HEK293 (cell line): ENCODE results near the gene RNF31.
A peak's percentile ranks its signal among the peaks of the same experiment; 100 is the strongest.

ENCODE experiments used
- CTCF ChIA-PET: fragments of 350-600 bp; formaldehyde crosslinking; extraction: SDS; loops from one replicate; lab custom pipeline; 2021; ENCODE audit warnings: antibody characterized with exemption; lab: Yijun Ruan, JAX
- POLR2A ChIA-PET: fragments of 300-600 bp; formaldehyde crosslinking; extraction: SDS; loops from one replicate; lab custom pipeline; 2020; ENCODE audit warnings: antibody characterized with exemption, inconsistent platforms; lab: Yijun Ruan, JAX
- H3K27ac ChIP-seq: fragments of 200-500 bp; sonication (Bioruptor generic); 2 replicates; pipeline ENCODE4 v1.5.1; 2014; ENCODE audit warnings: low read depth, low read length, control low read depth, inconsistent platforms; ENCODE audit errors: extremely low read depth
- H3K36me3 ChIP-seq, 2 experiments: fragments of 200-500 bp in 1 of 2; sonication (Bioruptor generic) in 1 of 2; 1 replicate in 1 of 2; 2 replicates in 1 of 2; pipeline ENCODE4 v1.5.1; 2014 to 2017; ENCODE audit warnings: inconsistent platforms in 2 of 2, low read length in 2 of 2; ENCODE audit not compliant: control insufficient read depth in 2 of 2, insufficient read depth in 1 of 2
- H3K4me1 ChIP-seq: fragments of 200-500 bp; sonication (Bioruptor generic); 2 replicates; pipeline ENCODE4 v1.5.1; 2014; ENCODE audit warnings: mild to moderate bottlenecking, low read length, inconsistent platforms; ENCODE audit not compliant: control insufficient read depth, insufficient read depth
- H3K4me3 ChIP-seq: 2 replicates; pipeline ENCODE4 v1.5.1; 2011; ENCODE audit warnings: low read depth, mild to moderate bottlenecking, control low read depth, low read length, moderate library complexity
- H3K9me3 ChIP-seq: fragments of 200-500 bp; sonication (Bioruptor generic); 2 replicates; pipeline ENCODE4 v1.5.1; 2014; ENCODE audit warnings: low read depth, low read length, inconsistent platforms; ENCODE audit not compliant: control insufficient read depth, insufficient read depth
- BCL6B ChIP-seq: fragments of 450-650 bp; formaldehyde crosslinking; IDR thresholded peaks from 2 replicates; pipeline ENCODE4 v1.5.1; 2017; ENCODE audit warnings: missing biosample characterization, missing genetic modification characterization
- KLF1 ChIP-seq: fragments of 450-650 bp; formaldehyde crosslinking; IDR thresholded peaks from 2 replicates; pipeline ENCODE4 v1.5.1; 2016; ENCODE audit warnings: missing biosample characterization, missing genetic modification characterization
- PRDM10 ChIP-seq: fragments of 450-650 bp; formaldehyde crosslinking; IDR thresholded peaks from 2 replicates; pipeline ENCODE4 v1.5.1; 2016; ENCODE audit warnings: missing biosample characterization, missing genetic modification characterization
- RBAK ChIP-seq: fragments of 450-650 bp; formaldehyde crosslinking; IDR thresholded peaks from 2 replicates; pipeline ENCODE4 v1.5.1; 2016; ENCODE audit warnings: missing biosample characterization, missing genetic modification characterization
- ZNF133 ChIP-seq: fragments of 450-650 bp; formaldehyde crosslinking; IDR thresholded peaks from 2 replicates; pipeline ENCODE4 v1.5.1; 2016; ENCODE audit warnings: missing biosample characterization, missing genetic modification characterization
- ZNF140 ChIP-seq: fragments of 450-650 bp; formaldehyde crosslinking; IDR thresholded peaks from 2 replicates; pipeline ENCODE4 v1.5.1; 2016; ENCODE audit warnings: missing biosample characterization, missing genetic modification characterization
- ZNF146 ChIP-seq: fragments of 450-650 bp; formaldehyde crosslinking; IDR thresholded peaks from 2 replicates; pipeline ENCODE4 v1.5.1; 2016; ENCODE audit warnings: missing biosample characterization, missing genetic modification characterization
- ZNF341 ChIP-seq: fragments of 450-650 bp; formaldehyde crosslinking; IDR thresholded peaks from 2 replicates; pipeline ENCODE4; 2016; ENCODE audit warnings: low read depth, missing biosample characterization, missing genetic modification characterization
- ZNF350 ChIP-seq: fragments of 450-650 bp; formaldehyde crosslinking; IDR thresholded peaks from 2 replicates; pipeline ENCODE4 v1.5.0; 2017; ENCODE audit warnings: missing biosample characterization, mild to moderate bottlenecking, missing genetic modification characterization
- ZNF449 ChIP-seq: fragments of 450-650 bp; formaldehyde crosslinking; IDR thresholded peaks from 2 replicates; pipeline ENCODE4 v1.5.1; 2017; ENCODE audit warnings: missing biosample characterization, mild to moderate bottlenecking, missing genetic modification characterization, moderate library complexity
- ZNF488 ChIP-seq: fragments of 450-650 bp; formaldehyde crosslinking; IDR thresholded peaks from 2 replicates; pipeline ENCODE4 v1.5.1; 2016; ENCODE audit warnings: missing biosample characterization, missing genetic modification characterization
- ZNF544 ChIP-seq: fragments of 450-650 bp; formaldehyde crosslinking; IDR thresholded peaks from 2 replicates; pipeline ENCODE4 v1.5.0; 2017; ENCODE audit warnings: missing biosample characterization, missing genetic modification characterization
- ZNF600 ChIP-seq: fragments of 450-650 bp; formaldehyde crosslinking; IDR thresholded peaks from 2 replicates; pipeline ENCODE4 v1.5.1; 2016; ENCODE audit warnings: missing biosample characterization, missing genetic modification characterization
- ZNF621 ChIP-seq: fragments of 450-650 bp; formaldehyde crosslinking; IDR thresholded peaks from 2 replicates; pipeline ENCODE4 v1.5.1; 2017; ENCODE audit warnings: missing biosample characterization, missing genetic modification characterization
- ZNF624 ChIP-seq: fragments of 450-650 bp; formaldehyde crosslinking; IDR thresholded peaks from 2 replicates; pipeline ENCODE4 v1.5.1; 2017; ENCODE audit warnings: missing biosample characterization, missing genetic modification characterization
- ZNF660 ChIP-seq: fragments of 450-650 bp; IDR thresholded peaks from 2 replicates; pipeline ENCODE4 v1.5.1; 2018; ENCODE audit warnings: missing biosample characterization, mild to moderate bottlenecking, missing genetic modification characterization
- ZNF776 ChIP-seq: fragments of 450-650 bp; formaldehyde crosslinking; IDR thresholded peaks from 2 replicates; pipeline ENCODE4 v1.5.0; 2017; ENCODE audit warnings: missing biosample characterization, missing genetic modification characterization, borderline replicate concordance
- ZNF837 ChIP-seq: fragments of 450-650 bp; formaldehyde crosslinking; IDR thresholded peaks from 2 replicates; pipeline ENCODE4 v1.5.1; 2016; ENCODE audit warnings: missing biosample characterization, missing genetic modification characterization
- ZSCAN5A ChIP-seq: fragments of 450-650 bp; formaldehyde crosslinking; IDR thresholded peaks from 2 replicates; pipeline ENCODE4 v1.5.1; 2016; ENCODE audit warnings: missing biosample characterization, missing genetic modification characterization

RNF31 gene

GRCh38 chr14:24190416-24190815, 43.1 kb downstream of the RNF31 start:
- H3K36me3 ChIP-seq = peaks cover 6 to 67% of the 10 kb centered on the region in 2 experiments
- H3K9me3 ChIP-seq = no peaks in the 10 kb centered on the region
- H3K27ac ChIP-seq = no peak overlapping the region
- peaks cover 11% of the 10 kb centered on the region; the same call in 1 of the 2 replicates for H3K4me1 ChIP-seq
- no peak for TF ChIP-seq KLF1 (tag by site-specific recombination)
- peak; percentile 52 for TF ChIP-seq ZNF600 (tag by site-specific recombination)
- TF ChIP-seq, all 188 proteins: peak for 1
- no peak overlapping the region for H3K4me3 ChIP-seq
- CTCF ChIA-PET = interaction anchor here (1.1 kb wide), 1 partner anchor 156 kb away, joined by 3 read pairs; no protein-coding TSS in a partner anchor
- POLR2A ChIA-PET = no interaction called here

GRCh38 chr14:24192933-24193332, 45.6 kb downstream of the RNF31 start:
- POLR2A ChIA-PET = no interaction called here
- Histone ChIP-seq H3K36me3 (peaks cover 6 to 43% of the 10 kb centered on the region in 2 experiments), H3K4me3 (no peak overlapping the region), H3K4me1 (peaks cover 6% of the 10 kb centered on the region; the same call in 1 of the 2 replicates), H3K9me3 (no peaks in the 10 kb centered on the region)
- no peak for TF ChIP-seq RBAK (tag by site-specific recombination)
- TF ChIP-seq ZNF837 = no peak
- no peak for TF ChIP-seq ZNF660 (tag by site-specific recombination)
- TF ChIP-seq ZSCAN5A (tag by site-specific recombination) = no peak
- TF ChIP-seq ZNF133 (tag by site-specific recombination) = no peak
- no peak for TF ChIP-seq BCL6B (tag by site-specific recombination)
- TF ChIP-seq ZNF449 = no peak
- no peak for TF ChIP-seq ZNF621 (tag by site-specific recombination)
- TF ChIP-seq ZNF776 (tag by site-specific recombination) = no peak
- TF ChIP-seq ZNF341 = no peak
- no peak for TF ChIP-seq ZNF350 (tag by site-specific recombination)
- TF ChIP-seq ZNF488 (tag by site-specific recombination) = no peak
- no peak for TF ChIP-seq ZNF544 (tag by site-specific recombination)
- no peak for TF ChIP-seq PRDM10 (tag by site-specific recombination)
- TF ChIP-seq ZNF146 (tag by site-specific recombination) = no peak
- no peak for TF ChIP-seq ZNF624 (tag by site-specific recombination)
- TF ChIP-seq ZNF140 (tag by site-specific recombination) = no peak
- TF ChIP-seq, all 188 proteins: peak for 0
- no peak overlapping the region for H3K27ac ChIP-seq
- CTCF ChIA-PET = no interaction called here
